NOMO-1 treated with dmso at 0.1 percent for 144 hours (cell line): Measurements from ENCODE around the gene PDGFC.
A peak's percentile ranks its signal among the peaks of the same experiment; 100 is the strongest.

Experiments used
- DNase-seq: peaks from one replicate; lab custom pipeline; 2025; ENCODE audit not compliant: unreplicated experiment; lab: John Stamatoyannopoulos, UW

The PDGFC gene

DNA sequence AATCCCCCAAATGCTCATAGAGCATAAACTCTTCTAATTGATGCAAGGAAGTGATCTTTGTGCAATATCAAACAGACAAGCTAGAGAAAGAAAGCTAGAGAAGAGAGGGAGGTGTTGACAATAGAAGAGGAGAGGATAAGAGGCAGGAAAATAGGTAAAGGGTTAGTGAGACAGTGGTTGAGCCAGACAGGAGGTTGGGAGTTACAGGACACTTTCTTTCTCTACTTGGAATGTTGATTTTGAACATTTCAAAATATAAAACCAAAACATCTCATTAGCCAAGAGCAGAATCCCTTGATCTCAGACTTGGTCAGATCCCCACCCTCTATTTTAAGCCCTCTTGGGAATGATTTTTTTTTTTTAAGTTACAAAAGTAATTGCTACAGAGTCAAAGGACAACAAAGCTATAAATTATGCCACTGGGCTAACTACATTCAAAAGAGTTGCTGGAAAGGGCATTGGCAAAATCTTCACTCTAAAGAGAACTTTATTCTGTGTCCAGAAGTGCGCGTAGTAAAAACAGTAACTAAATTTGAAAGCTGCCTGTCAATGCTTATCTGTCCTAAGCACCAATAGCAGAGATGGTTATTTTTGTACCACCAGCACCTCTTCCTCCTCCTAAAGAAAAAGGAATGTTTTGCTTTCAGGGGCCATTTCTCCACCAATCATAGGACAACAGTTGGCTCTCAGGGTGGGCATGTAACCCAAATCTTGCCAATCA is 133.8 kb downstream of the PDGFC start:
- no peak for DNase-seq

- DNase-seq = no peak
These were observed 138.7 kb downstream of the PDGFC start for GRCh38 chr4:156832886-156833285.

GRCh38 chr4:156830351-156830750 is 141.2 kb downstream of the PDGFC start:
- DNase-seq = no peak

DNA sequence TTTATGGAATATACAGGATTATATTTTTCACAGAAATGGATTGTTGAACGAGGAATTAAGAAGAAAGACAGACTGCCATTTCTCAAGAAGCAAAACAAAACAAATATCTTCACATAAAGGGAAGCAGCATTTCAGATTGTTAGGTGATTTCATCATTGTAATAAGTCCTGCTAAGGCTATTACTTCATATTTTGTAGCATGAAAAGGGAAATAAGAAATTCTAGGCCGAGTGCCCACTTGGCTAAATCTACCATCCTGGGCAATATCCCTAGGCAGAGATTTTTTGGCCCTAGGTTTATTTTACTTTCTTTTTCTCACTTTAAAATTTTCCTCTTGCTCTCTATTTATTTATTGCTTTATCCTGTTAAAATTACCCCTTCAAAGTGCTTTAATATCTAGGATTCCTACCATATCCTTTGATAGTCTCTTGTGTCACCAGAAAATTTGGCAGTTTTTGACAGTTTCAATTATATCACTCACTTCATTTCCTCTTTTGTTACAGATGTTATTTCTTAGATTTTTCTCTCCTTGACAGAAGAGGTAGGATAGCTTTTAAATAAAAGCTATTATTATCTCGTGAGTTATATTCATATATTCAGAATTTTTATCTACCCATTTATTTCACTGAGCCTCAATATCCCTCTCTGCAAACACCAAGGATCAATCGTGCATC is 142.3 kb downstream of the PDGFC start:
- DNase-seq = peak; percentile 68

DNA sequence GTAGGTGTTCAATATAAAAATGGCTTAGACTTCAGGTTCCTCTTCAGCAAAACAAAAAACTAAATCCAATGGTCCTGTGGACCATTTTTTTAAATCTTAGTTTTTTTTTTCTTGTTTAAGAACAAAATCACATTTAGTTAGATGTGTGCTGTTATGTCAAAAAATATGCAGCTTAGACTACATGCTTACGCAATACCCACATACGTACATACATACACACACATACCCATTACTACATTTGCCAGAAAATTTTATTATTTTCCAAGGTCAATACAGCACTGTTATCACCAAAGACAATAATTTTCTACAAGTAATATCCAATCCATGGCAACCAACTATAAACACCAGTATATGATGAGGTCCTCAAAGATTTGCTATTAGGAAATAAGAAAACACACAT is 144.1 kb downstream of the PDGFC start:
- no peak for DNase-seq

- no peak for DNase-seq
These were observed 146.5 kb downstream of the PDGFC start for GRCh38 chr4:156825074-156825473.

DNA sequence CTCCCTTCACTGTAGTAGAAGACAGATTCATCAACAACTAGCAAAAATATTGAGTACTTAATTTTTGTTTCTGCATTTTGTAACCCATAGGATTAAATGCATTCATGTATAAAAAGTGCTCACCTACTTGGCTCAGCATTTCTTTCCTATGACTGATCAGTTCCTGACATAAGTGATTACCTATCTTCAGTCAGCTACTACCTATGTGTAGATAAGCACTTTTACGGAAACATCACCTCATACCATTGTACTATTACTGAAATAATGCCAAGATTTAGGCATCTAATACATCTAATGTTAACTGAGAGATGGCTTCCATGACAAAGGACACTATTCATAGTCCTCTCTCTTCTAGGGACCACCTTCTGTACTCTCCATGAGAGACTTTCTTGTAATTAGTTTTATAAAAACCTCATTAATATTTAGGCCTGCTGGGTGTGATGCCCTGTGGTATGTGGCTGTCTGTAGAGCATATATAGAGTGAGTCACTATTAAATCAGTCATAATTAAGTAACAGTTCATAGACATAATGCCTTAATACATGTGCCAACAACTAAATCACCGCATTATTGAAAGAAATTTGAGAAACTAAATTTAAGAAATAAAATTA is 147.0 kb downstream of the PDGFC start:
- DNase-seq = no peak

GRCh38 chr4:156820931-156821330 is 150.7 kb downstream of the PDGFC start:
- no peak for DNase-seq

GRCh38 chr4:156816360-156816755 is 155.2 kb downstream of the PDGFC start:
- no peak for DNase-seq

DNA sequence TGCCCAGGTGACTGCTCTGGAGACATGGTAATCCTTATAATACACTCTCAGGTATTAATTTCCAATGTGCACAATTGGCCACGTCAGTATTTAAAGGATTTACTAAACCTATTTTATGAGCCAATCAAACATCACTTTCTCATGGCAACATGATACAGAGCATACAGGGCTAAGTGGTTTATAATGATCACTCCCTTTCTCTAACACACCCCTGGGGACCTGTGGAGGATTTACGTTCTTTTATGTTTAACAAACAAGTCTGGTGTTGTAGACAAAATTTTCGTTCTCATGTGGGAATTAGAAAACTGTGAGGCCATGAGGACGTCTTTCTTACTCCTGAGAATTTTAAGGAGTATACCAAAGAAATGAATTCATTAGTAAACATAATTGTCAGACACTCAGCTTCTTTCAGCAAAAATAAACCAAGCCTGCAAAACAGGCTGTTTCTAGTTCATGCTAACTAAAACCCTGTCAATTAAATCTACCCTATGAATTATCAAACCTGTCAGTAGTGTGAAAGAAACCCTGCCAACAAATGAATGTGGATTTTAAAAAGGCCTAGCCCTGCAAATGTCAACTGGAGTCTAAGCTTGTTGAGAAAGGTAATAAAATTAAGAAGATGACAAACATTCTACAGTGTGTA is 155.8 kb downstream of the PDGFC start:
- DNase-seq = no peak

GRCh38 chr4:156811963-156812362 is 159.6 kb downstream of the PDGFC start:
- DNase-seq = no peak

- no peak for DNase-seq
These were observed 160.3 kb downstream of the PDGFC start for GRCh38 chr4:156811286-156811685.

- no peak for DNase-seq
These were observed 165.9 kb downstream of the PDGFC start for GRCh38 chr4:156805696-156806095.

DNA sequence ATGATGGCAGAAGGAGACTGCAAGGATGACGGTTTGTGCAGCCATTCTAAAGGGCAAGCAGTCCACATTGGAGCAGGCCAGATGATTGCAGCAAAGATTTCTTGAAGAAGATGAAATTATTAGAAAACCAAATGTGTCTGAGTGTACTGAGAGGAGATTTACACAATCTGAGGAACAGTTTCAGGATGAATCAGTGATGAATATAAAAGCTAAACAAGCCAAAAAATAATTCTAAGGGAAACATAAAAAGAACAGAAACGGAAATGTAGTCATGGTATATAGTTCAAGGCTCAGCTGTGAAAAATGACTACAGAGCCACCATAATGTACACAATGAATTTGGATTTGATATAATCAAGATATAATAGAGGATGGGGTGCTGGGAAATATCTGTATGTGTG is 168.5 kb downstream of the PDGFC start:
- no peak for DNase-seq

GRCh38 chr4:156800463-156800862 is 171.1 kb downstream of the PDGFC start:
- DNase-seq = no peak

GRCh38 chr4:156799121-156799589 is 172.4 kb downstream of the PDGFC start:
- DNase-seq = no peak

GRCh38 chr4:156798438-156798837 is 173.2 kb downstream of the PDGFC start:
- DNase-seq = no peak

DNA sequence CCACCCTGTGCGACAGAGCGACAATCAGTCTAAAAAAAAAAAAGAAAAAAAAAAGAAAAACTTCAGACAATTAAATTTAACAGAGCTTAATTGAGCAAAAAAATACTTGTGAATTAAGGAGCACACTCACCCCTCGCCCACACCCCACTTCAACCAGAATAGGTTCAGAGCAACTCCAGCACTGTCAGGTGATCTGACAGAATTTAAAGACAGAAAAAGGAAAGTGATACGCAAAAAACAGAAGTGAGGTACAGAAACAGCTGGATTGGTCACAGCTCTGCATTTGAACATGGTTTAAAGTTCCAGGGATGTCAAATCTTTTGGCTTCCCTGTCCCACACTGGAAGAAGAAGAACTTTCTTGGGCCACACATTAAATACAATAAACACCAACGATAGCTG is 174.4 kb downstream of the PDGFC start:
- DNase-seq = no peak

- DNase-seq = no peak
These were observed 175.9 kb downstream of the PDGFC start for GRCh38 chr4:156795727-156796126.

GRCh38 chr4:156794863-156795262 is 176.7 kb downstream of the PDGFC start:
- DNase-seq = no peak

DNA sequence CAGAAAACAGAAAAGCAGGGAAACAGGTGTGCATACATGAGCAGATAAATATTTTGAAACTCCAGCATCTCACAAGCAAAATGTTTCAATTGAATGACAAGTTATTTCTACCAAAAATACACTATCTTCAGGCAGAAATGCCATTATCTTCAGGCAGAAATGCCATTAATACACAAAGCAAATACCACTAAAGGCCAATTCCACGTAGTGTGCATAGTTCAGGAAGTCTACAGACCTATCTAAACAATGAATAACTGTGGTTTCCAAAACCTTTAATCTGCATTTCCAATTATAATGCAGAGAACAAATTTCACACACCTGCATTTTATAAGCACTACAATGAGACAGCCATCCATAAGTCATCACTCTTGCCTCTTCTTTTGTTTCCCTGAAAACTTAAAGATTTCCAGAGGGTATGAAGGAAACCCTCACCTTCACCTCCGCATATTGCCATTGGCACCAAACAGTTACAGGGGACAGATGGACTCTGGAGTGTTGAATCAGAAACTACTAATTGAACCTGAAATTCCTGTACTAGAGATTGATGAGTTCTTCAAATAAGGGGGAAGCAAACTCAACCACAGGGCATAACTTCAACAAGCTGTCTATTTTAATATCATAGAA is 179.0 kb downstream of the PDGFC start:
- DNase-seq = no peak
